Measurements from ENCODE around the gene ANKRD63. TPM values are rescaled to one million over a fixed set of nuclear protein-coding genes. Genes with fewer than 3 reads are reported as not detected.

The ANKRD63 gene
- polyA plus RNA-seq, 4 donors: 0.11 to 0.56 (median 0.48) TPM; not detected in 1

- no peak for DNase-seq (ENCODE audit: low read depth in 4 of 4, low spot score in 2 of 4)
Observed at GRCh38 chr15:40296561-40297230, 13.8 kb upstream of the ANKRD63 start.

- no peak for DNase-seq (ENCODE audit: low read depth in 4 of 4, low spot score in 2 of 4)
Observed at GRCh38 chr15:40295877-40296560, 13.2 kb upstream of the ANKRD63 start.

GRCh38 chr15:40295297-40295696, 12.4 kb upstream of the ANKRD63 start:
- DNase-seq (ENCODE audit: low read depth in 4 of 4, low spot score in 2 of 4): no peak

- DNase-seq (ENCODE audit: low read depth in 4 of 4, low spot score in 2 of 4): no peak
Observed at GRCh38 chr15:40293905-40294895, 11.3 kb upstream of the ANKRD63 start.

GRCh38 chr15:40293006-40293405, 10.1 kb upstream of the ANKRD63 start:
- DNase-seq (ENCODE audit: low read depth in 4 of 4, low spot score in 2 of 4): no peak

GRCh38 chr15:40292246-40292645, 9.4 kb upstream of the ANKRD63 start:
- DNase-seq (ENCODE audit: low read depth in 4 of 4, low spot score in 2 of 4): no peak

GRCh38 chr15:40290918-40291574, 8.2 kb upstream of the ANKRD63 start:
- no peak for DNase-seq (ENCODE audit: low read depth in 4 of 4, low spot score in 2 of 4)

- no peak for DNase-seq (ENCODE audit: low read depth in 4 of 4, low spot score in 2 of 4)
Observed at GRCh38 chr15:40290545-40290917, 7.7 kb upstream of the ANKRD63 start.

GRCh38 chr15:40289140-40289775, 6.4 kb upstream of the ANKRD63 start:
- no peak for DNase-seq (ENCODE audit: low read depth in 4 of 4, low spot score in 2 of 4)

- DNase-seq (ENCODE audit: low read depth in 4 of 4, low spot score in 2 of 4): no peak
Observed at GRCh38 chr15:40287968-40288367, 5.1 kb upstream of the ANKRD63 start.

GRCh38 chr15:40287505-40287904, 4.6 kb upstream of the ANKRD63 start:
- no peak for DNase-seq (ENCODE audit: low read depth in 4 of 4, low spot score in 2 of 4)

GRCh38 chr15:40286794-40287193, 3.9 kb upstream of the ANKRD63 start:
- DNase-seq (ENCODE audit: low read depth in 4 of 4, low spot score in 2 of 4): no peak

GRCh38 chr15:40286061-40286532, 3.2 kb upstream of the ANKRD63 start:
- DNase-seq (ENCODE audit: low read depth in 4 of 4, low spot score in 2 of 4): no peak

GRCh38 chr15:40285554-40286011, 2.7 kb upstream of the ANKRD63 start:
- no peak for DNase-seq (ENCODE audit: low read depth in 4 of 4, low spot score in 2 of 4)

GRCh38 chr15:40285151-40285550, 2.3 kb upstream of the ANKRD63 start:
- no peak for DNase-seq (ENCODE audit: low read depth in 4 of 4, low spot score in 2 of 4)

GRCh38 chr15:40283615-40284300, 894 bp upstream of the ANKRD63 start:
- DNase-seq (ENCODE audit: low read depth in 4 of 4, low spot score in 2 of 4): no peak

- DNase-seq (ENCODE audit: low read depth in 4 of 4, low spot score in 2 of 4): no peak
Observed at GRCh38 chr15:40282147-40282868, 556 bp downstream of the ANKRD63 start.

GRCh38 chr15:40281801-40282146, 1.1 kb downstream of the ANKRD63 start:
- no peak for DNase-seq (ENCODE audit: low read depth in 4 of 4, low spot score in 2 of 4)
